HL-60 (cell line): ENCODE results near the gene TMIGD2.

Experiments used
- GABPA ChIP-seq: IDR thresholded peaks from 2 replicates; pipeline ENCODE4 v1.6.1; 2012; ENCODE audit warnings: low read depth
- TF ChIP-seq, protein P1 (sequence below): IDR thresholded peaks from 2 replicates; pipeline ENCODE4 v1.6.1; 2012; ENCODE audit warnings: low read depth; ENCODE audit not compliant: insufficient replicate concordance
- TF ChIP-seq, protein P2 (sequence below): IDR thresholded peaks from one replicate; pipeline ENCODE4 v1.5.1; 2011; ENCODE audit warnings: low read length, control low read depth, inconsistent platforms; ENCODE audit not compliant: insufficient read depth

GRCh38 chr19:4350726-4351125 lies 48.5 kb upstream of the TMIGD2 start:
- TF ChIP-seq, protein P1, sequence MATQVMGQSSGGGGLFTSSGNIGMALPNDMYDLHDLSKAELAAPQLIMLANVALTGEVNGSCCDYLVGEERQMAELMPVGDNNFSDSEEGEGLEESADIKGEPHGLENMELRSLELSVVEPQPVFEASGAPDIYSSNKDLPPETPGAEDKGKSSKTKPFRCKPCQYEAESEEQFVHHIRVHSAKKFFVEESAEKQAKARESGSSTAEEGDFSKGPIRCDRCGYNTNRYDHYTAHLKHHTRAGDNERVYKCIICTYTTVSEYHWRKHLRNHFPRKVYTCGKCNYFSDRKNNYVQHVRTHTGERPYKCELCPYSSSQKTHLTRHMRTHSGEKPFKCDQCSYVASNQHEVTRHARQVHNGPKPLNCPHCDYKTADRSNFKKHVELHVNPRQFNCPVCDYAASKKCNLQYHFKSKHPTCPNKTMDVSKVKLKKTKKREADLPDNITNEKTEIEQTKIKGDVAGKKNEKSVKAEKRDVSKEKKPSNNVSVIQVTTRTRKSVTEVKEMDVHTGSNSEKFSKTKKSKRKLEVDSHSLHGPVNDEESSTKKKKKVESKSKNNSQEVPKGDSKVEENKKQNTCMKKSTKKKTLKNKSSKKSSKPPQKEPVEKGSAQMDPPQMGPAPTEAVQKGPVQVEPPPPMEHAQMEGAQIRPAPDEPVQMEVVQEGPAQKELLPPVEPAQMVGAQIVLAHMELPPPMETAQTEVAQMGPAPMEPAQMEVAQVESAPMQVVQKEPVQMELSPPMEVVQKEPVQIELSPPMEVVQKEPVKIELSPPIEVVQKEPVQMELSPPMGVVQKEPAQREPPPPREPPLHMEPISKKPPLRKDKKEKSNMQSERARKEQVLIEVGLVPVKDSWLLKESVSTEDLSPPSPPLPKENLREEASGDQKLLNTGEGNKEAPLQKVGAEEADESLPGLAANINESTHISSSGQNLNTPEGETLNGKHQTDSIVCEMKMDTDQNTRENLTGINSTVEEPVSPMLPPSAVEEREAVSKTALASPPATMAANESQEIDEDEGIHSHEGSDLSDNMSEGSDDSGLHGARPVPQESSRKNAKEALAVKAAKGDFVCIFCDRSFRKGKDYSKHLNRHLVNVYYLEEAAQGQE, result no peak
- TF ChIP-seq, protein P2, sequence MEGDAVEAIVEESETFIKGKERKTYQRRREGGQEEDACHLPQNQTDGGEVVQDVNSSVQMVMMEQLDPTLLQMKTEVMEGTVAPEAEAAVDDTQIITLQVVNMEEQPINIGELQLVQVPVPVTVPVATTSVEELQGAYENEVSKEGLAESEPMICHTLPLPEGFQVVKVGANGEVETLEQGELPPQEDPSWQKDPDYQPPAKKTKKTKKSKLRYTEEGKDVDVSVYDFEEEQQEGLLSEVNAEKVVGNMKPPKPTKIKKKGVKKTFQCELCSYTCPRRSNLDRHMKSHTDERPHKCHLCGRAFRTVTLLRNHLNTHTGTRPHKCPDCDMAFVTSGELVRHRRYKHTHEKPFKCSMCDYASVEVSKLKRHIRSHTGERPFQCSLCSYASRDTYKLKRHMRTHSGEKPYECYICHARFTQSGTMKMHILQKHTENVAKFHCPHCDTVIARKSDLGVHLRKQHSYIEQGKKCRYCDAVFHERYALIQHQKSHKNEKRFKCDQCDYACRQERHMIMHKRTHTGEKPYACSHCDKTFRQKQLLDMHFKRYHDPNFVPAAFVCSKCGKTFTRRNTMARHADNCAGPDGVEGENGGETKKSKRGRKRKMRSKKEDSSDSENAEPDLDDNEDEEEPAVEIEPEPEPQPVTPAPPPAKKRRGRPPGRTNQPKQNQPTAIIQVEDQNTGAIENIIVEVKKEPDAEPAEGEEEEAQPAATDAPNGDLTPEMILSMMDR, result no peak
- TF ChIP-seq GABPA, result no peak
